Omental fat pad (tissue), 4 donors: Measurements from ENCODE around the gene EMD. TPM values are rescaled to one million over a fixed set of nuclear protein-coding genes. Genes with fewer than 3 reads are reported as not detected.

Experiments
- ATAC-seq: fragments of 150-250 bp; one replicate; pipeline ENCODE4 v1.9.1; 2016; ENCODE audit warnings: mild to moderate bottlenecking, moderate library complexity; ENCODE audit not compliant: low FRiP score
- DNase-seq: peaks from one replicate; pipeline ENCODE4 v3.0.0-alpha.2; 2019; ENCODE audit warnings: low spot score
- total RNA-seq, 4 donors: library from RNA; depleted of rRNA; stranded (reverse); fragments of >200 nt; gene quantifications; one replicate each; pipeline ENCODE4 v1.1.0, GENCODE V29; 2016
- TF ChIP-seq, protein P1 (sequence below), 3 donors: fragments of 450-650 bp; IDR thresholded peaks; one replicate each; pipeline ENCODE4 v1.5.1; 2016 to 2017; ENCODE audit warnings: antibody characterized with exemption in 3 of 3, mild to moderate bottlenecking in 3 of 3, moderate library complexity in 2 of 3

Gene EMD
- total RNA-seq, 4 donors from 2014 or later = 25.7 to 61.8 (median 53.2) TPM

DNA sequence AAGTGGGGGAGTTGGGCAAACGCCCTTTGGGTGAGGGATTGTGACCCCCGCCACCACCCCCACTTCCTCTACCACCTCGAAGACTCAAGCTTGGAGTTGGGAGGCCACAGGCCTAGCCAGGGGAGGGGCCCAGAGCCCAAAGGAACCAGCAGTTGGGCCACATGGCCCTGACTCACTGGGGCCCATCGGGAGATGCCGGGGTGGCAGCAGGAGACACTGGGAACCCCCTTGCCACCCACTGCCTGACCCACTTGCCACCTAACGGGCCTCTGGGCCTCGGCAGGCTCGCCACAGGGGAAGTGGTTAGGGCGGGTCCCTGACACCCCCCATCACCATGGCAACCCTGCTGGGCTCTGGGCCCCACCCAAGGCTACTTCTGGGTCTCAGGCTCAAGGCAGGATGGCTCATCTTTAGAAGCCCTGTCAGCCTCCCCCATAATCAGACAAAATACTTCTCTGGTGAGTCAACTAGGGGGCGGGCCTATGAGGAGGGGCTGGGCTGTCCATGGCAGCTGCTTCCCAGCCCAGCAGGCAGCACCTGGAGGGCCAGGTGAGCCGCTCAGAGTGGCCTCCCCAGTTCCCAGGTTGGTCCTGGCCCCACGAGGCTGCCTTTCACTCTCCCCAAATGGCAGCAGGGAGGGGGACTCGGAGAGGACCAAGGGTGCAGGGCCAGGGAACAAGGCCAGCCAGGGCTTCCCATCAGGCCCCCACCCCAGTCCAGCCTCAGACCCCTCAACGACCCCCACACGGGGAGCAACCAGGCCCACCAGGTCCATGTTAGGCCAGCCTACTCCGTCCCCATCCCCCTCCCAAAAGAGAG, 10.3 kb upstream of the EMD start:
- DNase-seq (peak; percentile 69), ATAC-seq (peak; percentile 65)
- TF ChIP-seq, protein P1, sequence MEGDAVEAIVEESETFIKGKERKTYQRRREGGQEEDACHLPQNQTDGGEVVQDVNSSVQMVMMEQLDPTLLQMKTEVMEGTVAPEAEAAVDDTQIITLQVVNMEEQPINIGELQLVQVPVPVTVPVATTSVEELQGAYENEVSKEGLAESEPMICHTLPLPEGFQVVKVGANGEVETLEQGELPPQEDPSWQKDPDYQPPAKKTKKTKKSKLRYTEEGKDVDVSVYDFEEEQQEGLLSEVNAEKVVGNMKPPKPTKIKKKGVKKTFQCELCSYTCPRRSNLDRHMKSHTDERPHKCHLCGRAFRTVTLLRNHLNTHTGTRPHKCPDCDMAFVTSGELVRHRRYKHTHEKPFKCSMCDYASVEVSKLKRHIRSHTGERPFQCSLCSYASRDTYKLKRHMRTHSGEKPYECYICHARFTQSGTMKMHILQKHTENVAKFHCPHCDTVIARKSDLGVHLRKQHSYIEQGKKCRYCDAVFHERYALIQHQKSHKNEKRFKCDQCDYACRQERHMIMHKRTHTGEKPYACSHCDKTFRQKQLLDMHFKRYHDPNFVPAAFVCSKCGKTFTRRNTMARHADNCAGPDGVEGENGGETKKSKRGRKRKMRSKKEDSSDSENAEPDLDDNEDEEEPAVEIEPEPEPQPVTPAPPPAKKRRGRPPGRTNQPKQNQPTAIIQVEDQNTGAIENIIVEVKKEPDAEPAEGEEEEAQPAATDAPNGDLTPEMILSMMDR (IDR thresholded peaks at IDR 0.05) = no peak

DNA sequence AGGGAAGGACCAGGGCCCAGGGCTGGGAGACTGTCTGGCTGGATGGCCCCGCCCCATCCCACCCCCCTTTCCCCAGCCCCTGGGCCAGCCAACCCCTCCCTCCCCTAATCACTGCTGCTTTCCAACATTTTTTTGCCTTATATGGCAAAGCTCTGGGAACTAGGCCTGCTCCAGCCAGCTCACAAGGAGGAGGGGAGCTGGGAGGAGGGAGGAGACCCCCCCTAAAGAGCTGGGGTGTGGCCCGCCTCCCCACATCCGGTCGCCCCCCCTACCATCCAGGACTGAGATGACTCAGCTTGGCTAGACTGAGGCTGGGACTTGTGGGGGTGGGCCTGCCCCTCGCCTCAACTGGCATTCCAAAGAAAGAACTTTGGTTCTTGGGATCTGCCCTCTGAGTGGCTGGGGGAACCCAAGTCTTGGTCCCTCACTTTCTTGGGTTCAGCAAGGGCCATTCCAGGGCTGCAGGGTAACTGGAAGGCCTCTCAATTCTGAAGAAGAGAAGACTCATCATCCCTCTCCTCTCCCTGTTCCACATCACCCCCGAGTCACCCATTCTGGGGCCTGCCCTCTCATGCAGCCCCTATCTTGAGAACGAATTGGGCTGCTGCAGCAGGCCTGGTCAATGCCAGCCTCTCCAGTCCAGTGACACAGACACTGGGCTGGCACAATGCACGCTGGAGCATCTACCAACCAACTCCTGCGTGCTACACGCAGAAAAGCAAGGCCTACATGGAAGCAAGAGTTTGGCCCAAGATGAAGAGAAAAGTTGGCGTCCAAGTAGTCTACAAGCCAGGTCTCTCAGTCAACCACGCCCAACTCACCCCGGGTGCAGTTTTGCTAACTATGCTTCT, 9.4 kb upstream of the EMD start:
- DNase-seq (peak; percentile 37), ATAC-seq (peak; percentile 57)
- TF ChIP-seq, protein P1 (IDR thresholded peaks at IDR 0.05) = no peak

DNA sequence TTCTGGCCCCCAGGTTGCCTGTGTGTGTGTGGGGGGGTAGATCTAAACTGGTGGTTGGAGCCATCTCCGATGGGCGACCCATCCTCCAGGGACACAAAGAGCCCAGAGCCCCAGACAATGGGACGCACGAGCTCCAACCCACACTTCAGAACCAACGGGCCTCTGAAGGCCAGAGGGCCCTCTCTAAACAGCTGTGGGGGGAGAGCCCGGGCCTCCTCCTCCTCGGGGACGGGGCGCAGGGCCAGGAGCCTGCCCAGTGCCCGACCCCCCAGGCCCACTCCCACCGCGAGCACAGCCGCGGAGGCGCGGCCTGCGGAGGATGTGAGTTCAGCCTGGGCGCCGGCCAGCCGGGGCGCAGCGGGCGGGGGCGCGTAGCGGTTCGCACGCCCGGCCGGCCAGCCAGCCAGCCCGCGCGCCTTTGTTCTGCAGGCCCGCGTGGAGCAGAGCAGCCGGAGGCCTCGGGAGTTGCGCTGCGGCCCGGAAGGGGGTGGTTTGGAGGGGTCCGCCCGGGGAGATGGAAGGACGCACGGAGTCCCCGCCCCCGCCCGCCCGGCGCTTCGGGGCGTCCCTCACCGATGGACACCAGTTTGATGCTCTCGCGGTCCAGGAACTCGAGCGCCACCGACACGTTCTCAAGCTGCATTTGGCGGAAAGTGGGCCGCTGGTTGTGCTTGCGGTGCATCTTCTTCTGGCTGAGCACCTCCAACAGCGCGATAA, 8.6 kb upstream of the EMD start:
- TF ChIP-seq, protein P1 (IDR thresholded peaks at IDR 0.05) = no peak
- DNase-seq = no peak
- ATAC-seq = no peak

DNA sequence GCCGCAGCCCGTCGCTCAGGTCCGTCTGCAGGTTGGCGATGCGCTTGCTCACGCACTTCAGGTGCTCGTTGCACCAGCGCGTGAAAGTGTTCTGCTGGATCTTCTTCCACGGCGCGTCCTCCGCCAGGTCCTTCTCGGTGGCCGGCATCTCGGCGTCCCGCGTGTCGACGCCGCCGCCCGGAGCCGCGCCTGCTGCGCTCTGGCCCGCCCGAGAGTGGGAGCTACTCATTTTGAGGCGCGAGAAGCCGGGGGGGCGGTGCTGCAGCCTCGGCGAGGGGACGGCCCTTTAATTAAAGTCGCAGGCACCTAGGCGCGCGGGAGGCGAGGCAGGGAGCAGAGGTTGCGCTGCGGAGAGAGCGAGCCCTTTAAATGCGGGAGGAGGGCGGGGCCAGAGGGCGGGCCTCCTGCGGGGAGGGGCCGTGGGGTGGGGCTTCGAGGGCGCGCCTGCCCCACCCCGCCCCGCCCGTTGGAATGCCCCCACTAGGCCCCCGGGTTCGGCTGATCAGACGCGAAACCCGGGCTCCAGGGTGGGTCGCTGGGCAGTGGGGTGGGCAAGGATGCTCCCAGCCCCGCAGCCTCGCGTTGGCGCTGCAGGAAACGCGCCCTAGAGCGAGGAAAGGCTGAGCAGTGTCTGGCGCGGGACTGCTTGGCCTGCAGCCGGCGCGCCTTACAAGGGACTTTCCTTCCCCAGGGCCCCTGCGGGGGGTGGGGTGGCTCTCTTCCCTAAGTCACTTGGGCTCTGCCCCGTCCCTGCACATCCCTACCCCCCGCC, 7.9 kb upstream of the EMD start:
- TF ChIP-seq, protein P1 (IDR thresholded peaks at IDR 0.05) = no peak
- ATAC-seq (peak; percentile 55), DNase-seq (peak; percentile 73)

- ATAC-seq (no peak), DNase-seq (no peak)
- TF ChIP-seq, protein P1 (IDR thresholded peaks at IDR 0.05) = no peak
These were observed 7.2 kb upstream of the EMD start for GRCh38 chrX:154371789-154372300.

DNA sequence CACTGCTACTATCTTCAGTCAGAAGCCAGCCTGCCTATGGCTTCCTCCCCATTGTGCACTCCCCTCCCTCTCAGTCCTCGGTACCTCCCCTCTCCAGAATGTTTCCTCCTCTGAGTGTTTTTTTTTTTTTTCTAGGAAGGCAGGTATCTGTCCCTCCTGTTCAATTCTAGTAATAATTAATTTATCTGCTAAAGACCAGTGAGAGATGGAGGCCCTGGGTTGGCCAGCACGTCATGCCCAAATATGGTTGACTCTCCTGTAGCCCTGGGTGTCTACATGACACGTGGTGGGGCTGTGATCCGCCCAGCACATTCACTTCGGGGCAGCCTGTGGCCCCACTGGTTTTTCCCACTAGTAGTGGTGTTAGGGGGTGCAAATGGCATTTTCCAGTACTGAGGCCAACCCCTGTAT, 6.5 kb upstream of the EMD start:
- TF ChIP-seq, protein P1 (IDR thresholded peaks at IDR 0.05) = no peak
- DNase-seq (no peak), ATAC-seq (no peak)
